HEK293 (cell line): ENCODE measurements around the gene MPPE1.
A peak's percentile ranks its signal among the peaks of the same experiment; 100 is the strongest.

Experiments
- BCL6B ChIP-seq: fragments of 450-650 bp; formaldehyde crosslinking; IDR thresholded peaks from 2 replicates; pipeline ENCODE4 v1.5.1; 2017; ENCODE audit warnings: missing biosample characterization, missing genetic modification characterization
- CTCF ChIP-seq: fragments of 450-650 bp; formaldehyde crosslinking; IDR thresholded peaks from 2 replicates; pipeline ENCODE4 v1.5.1; 2016; ENCODE audit warnings: missing biosample characterization, missing genetic modification characterization
- KLF10 ChIP-seq: fragments of 450-650 bp; IDR thresholded peaks from 2 replicates; pipeline ENCODE4 v1.5.1; 2018; ENCODE audit warnings: missing biosample characterization, mild to moderate bottlenecking, missing genetic modification characterization
- PRDM1 ChIP-seq: fragments of 450-650 bp; formaldehyde crosslinking; IDR thresholded peaks from 2 replicates; pipeline ENCODE4; 2016; ENCODE audit warnings: missing biosample characterization, missing genetic modification characterization
- ZBTB20 ChIP-seq: fragments of 450-650 bp; formaldehyde crosslinking; IDR thresholded peaks from 2 replicates; pipeline ENCODE4 v1.5.1; 2016; ENCODE audit warnings: missing biosample characterization, missing genetic modification characterization
- ZBTB7A ChIP-seq: fragments of 450-650 bp; formaldehyde crosslinking; IDR thresholded peaks from 2 replicates; pipeline ENCODE4 v1.5.1; 2016; ENCODE audit warnings: low read depth, missing biosample characterization, missing genetic modification characterization
- ZBTB8A ChIP-seq: fragments of 450-650 bp; formaldehyde crosslinking; IDR thresholded peaks from 2 replicates; pipeline ENCODE4 v1.5.1; 2016; ENCODE audit warnings: missing biosample characterization, missing genetic modification characterization
- ZNF157 ChIP-seq: fragments of 450-650 bp; formaldehyde crosslinking; IDR thresholded peaks from 2 replicates; pipeline ENCODE4 v1.5.1; 2016; ENCODE audit warnings: missing biosample characterization, missing genetic modification characterization
- ZNF2 ChIP-seq: fragments of 450-650 bp; formaldehyde crosslinking; IDR thresholded peaks from 2 replicates; pipeline ENCODE4 v1.5.1; 2016; ENCODE audit warnings: missing biosample characterization, missing genetic modification characterization
- ZNF341 ChIP-seq: fragments of 450-650 bp; formaldehyde crosslinking; IDR thresholded peaks from 2 replicates; pipeline ENCODE4; 2016; ENCODE audit warnings: low read depth, missing biosample characterization, missing genetic modification characterization
- ZNF37A ChIP-seq: fragments of 450-650 bp; IDR thresholded peaks from 2 replicates; pipeline ENCODE4 v1.5.1; 2018; ENCODE audit warnings: missing biosample characterization, missing genetic modification characterization
- ZNF398 ChIP-seq: fragments of 450-650 bp; formaldehyde crosslinking; IDR thresholded peaks from 2 replicates; pipeline ENCODE4 v1.5.1; 2017; ENCODE audit warnings: missing biosample characterization, missing genetic modification characterization
- ZNF623 ChIP-seq: fragments of 450-650 bp; formaldehyde crosslinking; IDR thresholded peaks from 2 replicates; pipeline ENCODE4 v1.5.1; 2016; ENCODE audit warnings: missing biosample characterization, missing genetic modification characterization
- ZNF654 ChIP-seq: fragments of 450-650 bp; formaldehyde crosslinking; IDR thresholded peaks from 2 replicates; pipeline ENCODE4 v1.5.1; 2016; ENCODE audit warnings: low read depth, missing biosample characterization, missing genetic modification characterization
- TF ChIP-seq, protein P1 (sequence below): fragments of 450-650 bp; formaldehyde crosslinking; IDR thresholded peaks from 2 replicates; pipeline ENCODE4 v1.5.1; 2016; ENCODE audit warnings: missing biosample characterization, missing genetic modification characterization
- TF ChIP-seq, protein P2 (sequence below): fragments of 450-650 bp; formaldehyde crosslinking; IDR thresholded peaks from 2 replicates; pipeline ENCODE4 v1.5.1; 2017; ENCODE audit warnings: missing biosample characterization, missing genetic modification characterization
- TF ChIP-seq, protein P3 (sequence below): fragments of 450-650 bp; formaldehyde crosslinking; IDR thresholded peaks from 2 replicates; pipeline ENCODE4 v1.5.1; 2016; ENCODE audit warnings: missing biosample characterization, missing genetic modification characterization

Gene MPPE1

DNA sequence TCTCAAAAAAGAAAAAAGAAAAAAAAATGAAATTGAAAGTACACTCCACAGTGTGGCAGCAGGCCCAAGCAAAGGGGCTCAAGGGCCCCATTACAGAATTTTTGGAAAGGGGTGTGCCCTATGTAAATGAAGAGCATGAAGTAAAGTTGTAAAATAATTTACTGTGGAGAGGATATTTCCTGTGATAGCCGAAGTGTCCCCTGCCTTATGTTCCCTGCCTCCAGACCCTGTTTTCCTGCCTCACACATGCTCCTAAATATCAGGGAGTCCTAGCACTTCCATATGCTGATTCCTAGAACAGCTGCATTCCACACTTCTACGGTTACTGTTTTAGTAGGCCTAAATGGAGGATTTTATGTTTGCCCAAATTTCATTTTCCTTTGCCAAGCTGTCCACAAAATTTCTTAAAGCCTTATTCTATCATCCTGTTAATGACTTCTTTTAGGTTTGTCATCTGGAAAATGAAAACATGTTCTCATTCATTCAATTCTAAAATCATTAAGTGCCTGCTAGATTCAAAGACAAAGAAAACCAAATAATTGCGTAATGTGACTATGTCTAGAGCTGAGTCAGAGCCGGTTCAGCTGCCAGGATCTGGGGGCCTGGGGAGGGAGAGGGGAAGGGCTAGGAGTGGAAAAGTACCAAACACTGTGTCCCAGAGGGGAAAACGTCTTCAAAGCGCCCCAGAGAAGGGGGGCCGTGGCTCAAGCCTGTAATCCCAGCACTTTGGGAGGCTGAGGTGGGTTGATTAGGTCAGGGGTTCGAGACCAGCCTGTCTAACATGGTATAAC lies 47.3 kb upstream of the MPPE1 start (continued):
- TF ChIP-seq ZBTB8A (tag by site-specific recombination) (peak; percentile 13; the same call in 1 of the 2 replicates), PRDM1 (tag by site-specific recombination) (peak; percentile 44; the same call in 1 of the 2 replicates), ZBTB7A (tag by site-specific recombination) (no peak), ZBTB20 (tag by site-specific recombination) (peak; percentile 29; the same call in 1 of the 2 replicates), ZNF157 (no peak), ZNF398 (tag by site-specific recombination) (peak; percentile 80), ZNF341 (tag by site-specific recombination) (peak; percentile 20; the same call in 1 of the 2 replicates), KLF10 (tag by site-specific recombination) (no peak), ZNF37A (tag by site-specific recombination) (no peak), ZNF654 (tag by site-specific recombination) (no peak), BCL6B (tag by site-specific recombination) (no peak), CTCF (tag by site-specific recombination) (0 out of 2 replicates have a peak, but pooled peaks have one; percentile 30), ZNF623 (tag by site-specific recombination) (no peak), ZNF2 (tag by site-specific recombination) (no peak)
- TF ChIP-seq, protein P1, sequence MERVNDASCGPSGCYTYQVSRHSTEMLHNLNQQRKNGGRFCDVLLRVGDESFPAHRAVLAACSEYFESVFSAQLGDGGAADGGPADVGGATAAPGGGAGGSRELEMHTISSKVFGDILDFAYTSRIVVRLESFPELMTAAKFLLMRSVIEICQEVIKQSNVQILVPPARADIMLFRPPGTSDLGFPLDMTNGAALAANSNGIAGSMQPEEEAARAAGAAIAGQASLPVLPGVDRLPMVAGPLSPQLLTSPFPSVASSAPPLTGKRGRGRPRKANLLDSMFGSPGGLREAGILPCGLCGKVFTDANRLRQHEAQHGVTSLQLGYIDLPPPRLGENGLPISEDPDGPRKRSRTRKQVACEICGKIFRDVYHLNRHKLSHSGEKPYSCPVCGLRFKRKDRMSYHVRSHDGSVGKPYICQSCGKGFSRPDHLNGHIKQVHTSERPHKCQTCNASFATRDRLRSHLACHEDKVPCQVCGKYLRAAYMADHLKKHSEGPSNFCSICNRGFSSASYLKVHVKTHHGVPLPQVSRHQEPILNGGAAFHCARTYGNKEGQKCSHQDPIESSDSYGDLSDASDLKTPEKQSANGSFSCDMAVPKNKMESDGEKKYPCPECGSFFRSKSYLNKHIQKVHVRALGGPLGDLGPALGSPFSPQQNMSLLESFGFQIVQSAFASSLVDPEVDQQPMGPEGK (tag by site-specific recombination) = peak; percentile 46; the same call in 1 of the 2 replicates
- TF ChIP-seq, protein P2, sequence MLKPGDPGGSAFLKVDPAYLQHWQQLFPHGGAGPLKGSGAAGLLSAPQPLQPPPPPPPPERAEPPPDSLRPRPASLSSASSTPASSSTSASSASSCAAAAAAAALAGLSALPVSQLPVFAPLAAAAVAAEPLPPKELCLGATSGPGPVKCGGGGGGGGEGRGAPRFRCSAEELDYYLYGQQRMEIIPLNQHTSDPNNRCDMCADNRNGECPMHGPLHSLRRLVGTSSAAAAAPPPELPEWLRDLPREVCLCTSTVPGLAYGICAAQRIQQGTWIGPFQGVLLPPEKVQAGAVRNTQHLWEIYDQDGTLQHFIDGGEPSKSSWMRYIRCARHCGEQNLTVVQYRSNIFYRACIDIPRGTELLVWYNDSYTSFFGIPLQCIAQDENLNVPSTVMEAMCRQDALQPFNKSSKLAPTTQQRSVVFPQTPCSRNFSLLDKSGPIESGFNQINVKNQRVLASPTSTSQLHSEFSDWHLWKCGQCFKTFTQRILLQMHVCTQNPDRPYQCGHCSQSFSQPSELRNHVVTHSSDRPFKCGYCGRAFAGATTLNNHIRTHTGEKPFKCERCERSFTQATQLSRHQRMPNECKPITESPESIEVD (tag by site-specific recombination) = peak; percentile 35; the same call in 1 of the 2 replicates
- TF ChIP-seq, protein P3, sequence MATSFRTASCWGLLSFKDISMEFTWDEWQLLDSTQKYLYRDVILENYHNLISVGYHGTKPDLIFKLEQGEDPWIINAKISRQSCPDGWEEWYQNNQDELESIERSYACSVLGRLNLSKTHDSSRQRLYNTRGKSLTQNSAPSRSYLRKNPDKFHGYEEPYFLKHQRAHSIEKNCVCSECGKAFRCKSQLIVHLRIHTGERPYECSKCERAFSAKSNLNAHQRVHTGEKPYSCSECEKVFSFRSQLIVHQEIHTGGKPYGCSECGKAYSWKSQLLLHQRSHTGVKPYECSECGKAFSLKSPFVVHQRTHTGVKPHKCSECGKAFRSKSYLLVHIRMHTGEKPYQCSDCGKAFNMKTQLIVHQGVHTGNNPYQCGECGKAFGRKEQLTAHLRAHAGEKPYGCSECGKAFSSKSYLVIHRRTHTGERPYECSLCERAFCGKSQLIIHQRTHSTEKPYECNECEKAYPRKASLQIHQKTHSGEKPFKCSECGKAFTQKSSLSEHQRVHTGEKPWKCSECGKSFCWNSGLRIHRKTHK = no peak
